PFSK-1 (cell line): ENCODE results near the gene ATP6V1B1.

Experiments
- SIN3A ChIP-seq: IDR thresholded peaks from 2 replicates; pipeline ENCODE4 v1.6.1; 2012; ENCODE audit warnings: mild to moderate bottlenecking, low read length, moderate library complexity, borderline replicate concordance; ENCODE audit not compliant: insufficient read depth
- TAF1 ChIP-seq: IDR thresholded peaks from 2 replicates; pipeline ENCODE4 v1.6.1; 2012; ENCODE audit warnings: low read length, control low read depth, borderline replicate concordance; ENCODE audit not compliant: insufficient read depth

- peak; percentile 69; the same call in 1 of the 2 replicates for TF ChIP-seq TAF1
- TF ChIP-seq SIN3A: no peak
These were observed 59.2 kb downstream of the ATP6V1B1 start, which contains the start of gene TEX261 for GRCh38 chr2:70994699-70995425.
